NCI-H82 treated with DMSO at 0.1 percent for 48 hours (cell line): Measurements from ENCODE around the gene C4orf50.

Source experiments
- DNase-seq: peaks from one replicate; lab custom pipeline; 2025; ENCODE audit not compliant: unreplicated experiment; lab: John Stamatoyannopoulos, UW

The C4orf50 gene

GRCh38 chr4:6018331-6018730 lies at the start of gene C4orf50:
Gene C4orf50 (minus strand): TSS chr4:6018431.
- DNase-seq, result no peak

- no peak for DNase-seq
Measured at GRCh38 chr4:6065934-6066590, 47.8 kb upstream of the C4orf50 start.

GRCh38 chr4:6065166-6065565 lies 46.9 kb upstream of the C4orf50 start:
- DNase-seq, result no peak

- no peak for DNase-seq
Measured at GRCh38 chr4:6064383-6064782, 46.2 kb upstream of the C4orf50 start.

- no peak for DNase-seq
Measured at GRCh38 chr4:6063684-6064083, 45.5 kb upstream of the C4orf50 start.

- DNase-seq, result no peak
Measured at GRCh38 chr4:6062133-6062532, 43.9 kb upstream of the C4orf50 start.

GRCh38 chr4:6059375-6059805 lies 41.2 kb upstream of the C4orf50 start:
- no peak for DNase-seq

- no peak for DNase-seq
Measured at GRCh38 chr4:6058531-6059374, 40.5 kb upstream of the C4orf50 start.

GRCh38 chr4:6056976-6057766 lies 38.9 kb upstream of the C4orf50 start:
- no peak for DNase-seq

- no peak for DNase-seq
Measured at GRCh38 chr4:6055436-6055835, 37.2 kb upstream of the C4orf50 start.

GRCh38 chr4:6055030-6055429 lies 36.8 kb upstream of the C4orf50 start:
- no peak for DNase-seq

GRCh38 chr4:6054162-6054922 lies 36.1 kb upstream of the C4orf50 start:
- DNase-seq, result no peak

- DNase-seq, result no peak
Measured at GRCh38 chr4:6052679-6053078, 34.4 kb upstream of the C4orf50 start.

- DNase-seq, result no peak
Measured at GRCh38 chr4:6050551-6050950, 32.3 kb upstream of the C4orf50 start.

- DNase-seq, result no peak
Measured at GRCh38 chr4:6049985-6050384, 31.8 kb upstream of the C4orf50 start.

- DNase-seq, result no peak
Measured at GRCh38 chr4:6049278-6049677, 31.0 kb upstream of the C4orf50 start.

GRCh38 chr4:6048537-6048936 lies 30.3 kb upstream of the C4orf50 start:
- no peak for DNase-seq

GRCh38 chr4:6047130-6047673 lies 29.0 kb upstream of the C4orf50 start:
- no peak for DNase-seq

GRCh38 chr4:6046526-6047129 lies 28.4 kb upstream of the C4orf50 start:
- DNase-seq, result no peak

- DNase-seq, result no peak
Measured at GRCh38 chr4:6044805-6045204, 26.6 kb upstream of the C4orf50 start.
